Transverse colon (tissue), 3 donors: ENCODE data around the gene GRAMD1B.

Source experiments
- POLR2A ChIP-seq: fragments of 450-650 bp; IDR thresholded peaks from one replicate; pipeline ENCODE4 v1.6.1; 2016; ENCODE audit warnings: antibody characterized with exemption, mild to moderate bottlenecking, moderate library complexity
- TF ChIP-seq, protein P1 (sequence below), 5 experiments: fragments of 200-600 bp in 3 of 5; fragments of 450-650 bp in 2 of 5; sonication (generic) in 3 of 5; IDR thresholded peaks; 1 replicate in 2 of 5; 2 replicates in 3 of 5; pipeline ENCODE4 v1.5.1; 2016 to 2017; ENCODE audit warnings: antibody characterized with exemption in 5 of 5, inconsistent platforms in 3 of 5, mild to moderate bottlenecking in 2 of 5, moderate library complexity in 1 of 5

DNA sequence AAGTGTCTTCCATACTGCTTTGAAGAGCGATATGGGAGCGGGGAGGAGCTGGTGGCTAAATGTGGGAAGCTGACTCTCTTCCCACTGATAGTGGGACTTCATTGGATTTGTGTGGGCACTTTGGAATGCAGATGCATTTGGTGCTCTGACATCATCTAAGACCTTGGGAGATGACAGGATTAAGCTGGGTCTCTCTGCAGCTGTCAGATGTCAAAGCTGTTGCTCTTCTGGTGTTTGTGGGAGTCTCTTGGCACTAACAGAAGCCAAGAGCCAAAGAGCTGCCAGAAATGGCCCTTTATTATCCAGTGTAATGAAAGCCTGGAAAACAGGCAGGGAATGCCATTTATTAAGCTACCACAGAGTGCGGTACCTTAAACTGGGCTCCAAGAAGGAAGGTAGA lies 20.6 kb downstream of the GRAMD1B start:
- TF ChIP-seq POLR2A = no peak
- TF ChIP-seq, protein P1, sequence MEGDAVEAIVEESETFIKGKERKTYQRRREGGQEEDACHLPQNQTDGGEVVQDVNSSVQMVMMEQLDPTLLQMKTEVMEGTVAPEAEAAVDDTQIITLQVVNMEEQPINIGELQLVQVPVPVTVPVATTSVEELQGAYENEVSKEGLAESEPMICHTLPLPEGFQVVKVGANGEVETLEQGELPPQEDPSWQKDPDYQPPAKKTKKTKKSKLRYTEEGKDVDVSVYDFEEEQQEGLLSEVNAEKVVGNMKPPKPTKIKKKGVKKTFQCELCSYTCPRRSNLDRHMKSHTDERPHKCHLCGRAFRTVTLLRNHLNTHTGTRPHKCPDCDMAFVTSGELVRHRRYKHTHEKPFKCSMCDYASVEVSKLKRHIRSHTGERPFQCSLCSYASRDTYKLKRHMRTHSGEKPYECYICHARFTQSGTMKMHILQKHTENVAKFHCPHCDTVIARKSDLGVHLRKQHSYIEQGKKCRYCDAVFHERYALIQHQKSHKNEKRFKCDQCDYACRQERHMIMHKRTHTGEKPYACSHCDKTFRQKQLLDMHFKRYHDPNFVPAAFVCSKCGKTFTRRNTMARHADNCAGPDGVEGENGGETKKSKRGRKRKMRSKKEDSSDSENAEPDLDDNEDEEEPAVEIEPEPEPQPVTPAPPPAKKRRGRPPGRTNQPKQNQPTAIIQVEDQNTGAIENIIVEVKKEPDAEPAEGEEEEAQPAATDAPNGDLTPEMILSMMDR (IDR thresholded peaks at IDR 0.05) = no peak
